Adrenal gland (tissue), 12 donors: ENCODE data around the gene ARAP1. TPM values are rescaled to one million over a fixed set of nuclear protein-coding genes. Genes with fewer than 3 reads are reported as not detected.

Experiments used
- DNase-seq, 7 donors: peaks; one replicate each; pipeline ENCODE4 v3.0.0-alpha.2; 2019 to 2020
- H3K27ac ChIP-seq, 5 donors: fragments of 200-600 bp; sonication (generic) in 4 of 5; 1 replicate in 3 of 5; 2 replicates in 2 of 5; pipeline versions ENCODE4 v1.5.1 to v1.8.0; 2016 to 2020; ENCODE audit warnings: mild to moderate bottlenecking in 1 of 5
- H3K27me3 ChIP-seq: fragments of 200-600 bp; 2 replicates; pipeline ENCODE4 v1.8.0; 2021
- H3K36me3 ChIP-seq, 2 donors: fragments of 200-600 bp; replicated peaks in 1 of 2; 1 replicate in 1 of 2; 2 replicates in 1 of 2; pipeline versions ENCODE4 v1.5.1 to v1.8.0; 2018 to 2022
- H3K4me1 ChIP-seq, 2 donors: fragments of 200-600 bp; replicated peaks in 1 of 2; 1 replicate in 1 of 2; 2 replicates in 1 of 2; pipeline versions ENCODE4 v1.5.1 to v1.8.0; 2018 to 2021
- H3K4me3 ChIP-seq, 4 donors: fragments of 200-600 bp; sonication (generic) in 3 of 4; one replicate each; pipeline ENCODE4 v1.5.1; 2016 to 2018
- H3K9me3 ChIP-seq, 3 donors: fragments of 200-600 bp; sonication (generic) in 1 of 3; replicated peaks in 1 of 3; 1 replicate in 2 of 3; 2 replicates in 1 of 3; pipeline versions ENCODE4 v1.5.1 to v1.8.0; 2016 to 2021
- CTCF ChIP-seq, 6 experiments: fragments of 450-650 bp in 4 of 6; fragments of 200-600 bp in 2 of 6; sonication (generic) in 1 of 6; IDR thresholded peaks; 1 replicate in 5 of 6; 2 replicates in 1 of 6; pipeline versions ENCODE4 v1.5.1 to v1.8.0; 2016 to 2021; ENCODE audit warnings: antibody characterized with exemption in 6 of 6, mild to moderate bottlenecking in 2 of 6, moderate library complexity in 1 of 6
- POLR2A ChIP-seq, 2 donors: fragments of 450-650 bp; IDR thresholded peaks; one replicate each; pipeline ENCODE4 v1.6.1; 2017; ENCODE audit warnings: antibody characterized with exemption in 2 of 2, mild to moderate bottlenecking in 2 of 2, moderate library complexity in 1 of 2
- WGBS, 4 donors: extraction: QIAGEN DNeasy Blood & Tissue Kit in 2 of 4; methylation state at CpG; one replicate each; pipeline versions ENCODE4 v1.1.5 to v1.1.7; 2013 to 2017; 5-methylcytosine and 5-hydroxymethylcytosine counted together
- intact Hi-C, 2 donors: fragments of 100-400 bp; cut with DNase I; formaldehyde crosslinking; loops; one replicate each; pipeline versions ENCODE4 v1.14.1 to v1.15.0; 2022 to 2023
- polyA plus RNA-seq, 3 donors: library from polyadenylated mRNA; stranded (reverse); fragments of 200-250 nt in 2 of 3; fragments of 350-450 nt in 1 of 3; fragmentation: Illumina TruSeq in 1 of 3; extraction: RNeasy Lipid Tissue Mini Kit (QIAGEN cat#74804) in 1 of 3; gene quantifications; one replicate each; pipeline ENCODE4 v1.2.3, GENCODE V29; 2013 to 2014
- total RNA-seq, 9 donors: library from RNA; depleted of rRNA in 4 of 9; stranded (reverse); fragments of >200 nt in 4 of 9; fragments of 120-200 nt in 1 of 9; fragmentation: NEBNext Ultra II Directional in 1 of 9; extraction: Animal tissue kit (Norgen Biotek cat#: 25700) in 1 of 9; gene quantifications; one replicate each; pipeline versions ENCODE4 v1.1.0 to v1.2.4, GENCODE V29; 2013 to 2023
- donor health status: healthy with polysubstance abuse.
- donor health status: Bipolar disorder and iron deficiency.
- donor health status: DM: yes; HTN: yes; CAD: no.
- donor health status: DM: no; HTN: no; CAD: no.
- donor health status: DM: no; HTN: no; CAD: no.
- donor health status: DM: yes; HTN: yes; CAD: no.

Gene ARAP1
- total and polyA plus RNA-seq, 12 donors: 30.0 to 217 (median 149) TPM

- no peak overlapping the region for H3K27ac ChIP-seq
- intact Hi-C loops: loop anchor here in 1 of 2 donors (5.0 kb wide), 1 partner anchor 59 kb away; no protein-coding TSS in a partner anchor
- no peak for DNase-seq
- no peaks in the 10 kb centered on the region for H3K9me3 ChIP-seq
- H3K4me1 ChIP-seq: peaks cover 0 to 10% of the 10 kb centered on the region in 2 donors
- 79 to 87% (median 83%) methylated on average over 7 to 8 of the region's 8 CpGs for WGBS, 4 donors
- no peaks in the 10 kb centered on the region for H3K27me3 ChIP-seq
- no peaks in the 10 kb centered on the region for H3K36me3 ChIP-seq
- TF ChIP-seq POLR2A (IDR thresholded peaks at IDR 0.05) (no peak), CTCF (IDR thresholded peaks at IDR 0.05) (no peak)
- no peak overlapping the region for H3K4me3 ChIP-seq
Measured at GRCh38 chr11:72786305-72787215, 34.4 kb upstream of the ARAP1 start.

GRCh38 chr11:72784662-72785061, 32.5 kb upstream of the ARAP1 start:
- no peak for TF ChIP-seq POLR2A (IDR thresholded peaks at IDR 0.05)
- no peak for TF ChIP-seq CTCF (IDR thresholded peaks at IDR 0.05)
- DNase-seq: no peak
- no peak overlapping the region for H3K4me3 ChIP-seq
- H3K27me3 ChIP-seq: no peaks in the 10 kb centered on the region
- H3K36me3 ChIP-seq: no peaks in the 10 kb centered on the region
- no peaks in the 10 kb centered on the region for H3K9me3 ChIP-seq
- peaks cover 9 to 26% of the 10 kb centered on the region in 2 donors for H3K4me1 ChIP-seq
- intact Hi-C loops: loop anchor here (5.0 kb wide), 1 partner anchor 57 kb away; no protein-coding TSS in a partner anchor
- WGBS, 4 donors: 87 to 95% (median 92%) methylated on average over 7 to 10 of the region's 10 CpGs
- no peak overlapping the region for H3K27ac ChIP-seq

GRCh38 chr11:72783144-72783905, 31.1 kb upstream of the ARAP1 start:
- Histone ChIP-seq H3K36me3 (no peaks in the 10 kb centered on the region), H3K9me3 (no peaks in the 10 kb centered on the region), H3K4me1 (peaks cover 22 to 39% of the 10 kb centered on the region in 2 donors), H3K27ac (no peak overlapping the region), H3K27me3 (no peaks in the 10 kb centered on the region), H3K4me3 (no peak overlapping the region)
- WGBS, 4 donors: 79 to 100% (median 93%) methylated on average over 2 of the region's 2 CpGs
- DNase-seq: no peak
- TF ChIP-seq CTCF (IDR thresholded peaks at IDR 0.05) (no peak), POLR2A (IDR thresholded peaks at IDR 0.05) (no peak)
- intact Hi-C loops: loop anchor here in 1 of 2 donors (5.0 kb wide), 1 partner anchor 56 kb away; no protein-coding TSS in a partner anchor
